Peyer's patch (tissue), 4 donors: ENCODE data around the gene C1orf226. TPM values are rescaled to one million over a fixed set of nuclear protein-coding genes. Genes with fewer than 3 reads are reported as not detected.

ENCODE experiments used
- DNase-seq, 3 donors: peaks; one replicate each; pipeline ENCODE4 v3.0.0-alpha.2; 2017 to 2019
- H3K27ac ChIP-seq, 4 donors: fragments of 200-600 bp; sonication (generic); one replicate each; pipeline ENCODE4 v1.5.1; 2016 to 2019
- H3K27me3 ChIP-seq, 2 donors: fragments of 200-600 bp; sonication (generic); one replicate each; pipeline ENCODE4 v1.5.1; 2019
- H3K36me3 ChIP-seq, 3 donors: fragments of 200-600 bp; sonication (generic); one replicate each; pipeline ENCODE4 v1.5.1; 2016 to 2019
- H3K4me1 ChIP-seq, 4 donors: fragments of 200-600 bp; sonication (generic); one replicate each; pipeline ENCODE4 v1.5.1; 2016 to 2019
- H3K4me3 ChIP-seq, 4 donors: fragments of 200-600 bp; sonication (generic); 1 replicate in 3 of 4; 2 replicates in 1 of 4; pipeline ENCODE4 v1.5.1; 2016 to 2019; ENCODE audit warnings: mild to moderate bottlenecking in 1 of 4
- H3K9me3 ChIP-seq, 4 donors: fragments of 200-600 bp; sonication (generic); one replicate each; pipeline ENCODE4 v1.5.1; 2016 to 2019; ENCODE audit warnings: mild to moderate bottlenecking in 1 of 4
- POLR2A ChIP-seq, 2 donors: fragments of 450-650 bp; IDR thresholded peaks; one replicate each; pipeline ENCODE4 v1.5.1; 2017; ENCODE audit warnings: antibody characterized with exemption in 2 of 2, mild to moderate bottlenecking in 2 of 2, moderate library complexity in 2 of 2
- total RNA-seq, 4 donors: library from RNA; depleted of rRNA; stranded (reverse); fragments of >200 nt; gene quantifications; one replicate each; pipeline ENCODE4 v1.1.0, GENCODE V29; 2016
- TF ChIP-seq, protein P1 (sequence below), 6 experiments: fragments of 450-650 bp in 4 of 6; fragments of 200-600 bp in 2 of 6; sonication (generic) in 1 of 6; IDR thresholded peaks; one replicate each; pipeline ENCODE4 v1.5.1; 2017 to 2019; ENCODE audit warnings: antibody characterized with exemption in 6 of 6, mild to moderate bottlenecking in 3 of 6, moderate library complexity in 1 of 6

Gene C1orf226
- total RNA-seq, 4 donors from 2014 or later: 5.0 to 36.8 (median 26.2) TPM

GRCh38 chr1:162370721-162371120 lies 10.8 kb upstream of the C1orf226 start:
- Histone ChIP-seq H3K27me3 (no peaks in the 10 kb centered on the region), H3K27ac (no peak overlapping the region), H3K4me3 (no peak overlapping the region), H3K9me3 (no peaks in the 10 kb centered on the region), H3K36me3 (no peaks in the 10 kb centered on the region), H3K4me1 (peaks cover 0 to 24% (median 5%) of the 10 kb centered on the region in 4 donors)
- no peak for DNase-seq
- TF ChIP-seq, protein P1, sequence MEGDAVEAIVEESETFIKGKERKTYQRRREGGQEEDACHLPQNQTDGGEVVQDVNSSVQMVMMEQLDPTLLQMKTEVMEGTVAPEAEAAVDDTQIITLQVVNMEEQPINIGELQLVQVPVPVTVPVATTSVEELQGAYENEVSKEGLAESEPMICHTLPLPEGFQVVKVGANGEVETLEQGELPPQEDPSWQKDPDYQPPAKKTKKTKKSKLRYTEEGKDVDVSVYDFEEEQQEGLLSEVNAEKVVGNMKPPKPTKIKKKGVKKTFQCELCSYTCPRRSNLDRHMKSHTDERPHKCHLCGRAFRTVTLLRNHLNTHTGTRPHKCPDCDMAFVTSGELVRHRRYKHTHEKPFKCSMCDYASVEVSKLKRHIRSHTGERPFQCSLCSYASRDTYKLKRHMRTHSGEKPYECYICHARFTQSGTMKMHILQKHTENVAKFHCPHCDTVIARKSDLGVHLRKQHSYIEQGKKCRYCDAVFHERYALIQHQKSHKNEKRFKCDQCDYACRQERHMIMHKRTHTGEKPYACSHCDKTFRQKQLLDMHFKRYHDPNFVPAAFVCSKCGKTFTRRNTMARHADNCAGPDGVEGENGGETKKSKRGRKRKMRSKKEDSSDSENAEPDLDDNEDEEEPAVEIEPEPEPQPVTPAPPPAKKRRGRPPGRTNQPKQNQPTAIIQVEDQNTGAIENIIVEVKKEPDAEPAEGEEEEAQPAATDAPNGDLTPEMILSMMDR (IDR thresholded peaks at IDR 0.05): no peak
- TF ChIP-seq POLR2A (IDR thresholded peaks at IDR 0.05): no peak

DNA sequence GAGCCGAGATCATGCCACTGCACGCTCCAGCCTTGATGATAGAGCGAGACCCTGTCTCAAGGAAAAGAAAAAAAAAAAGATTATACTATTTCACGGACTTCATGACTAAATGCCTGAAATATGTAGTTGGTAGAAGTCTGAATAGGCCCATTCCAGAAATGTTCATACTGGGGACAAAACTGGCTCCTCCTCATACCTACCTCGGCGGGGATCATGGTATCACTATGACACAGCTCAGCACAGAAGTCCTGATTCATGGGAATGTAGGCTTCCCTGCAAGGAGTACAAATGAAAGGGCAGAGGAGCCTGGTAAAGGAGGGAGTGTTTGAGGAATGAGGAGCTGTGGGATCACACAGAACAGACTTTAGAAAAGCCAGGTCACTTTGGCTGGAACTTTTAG lies 9.9 kb upstream of the C1orf226 start:
- no peak for DNase-seq
- peaks cover 0 to 24% (median 5%) of the 10 kb centered on the region in 4 donors for H3K4me1 ChIP-seq
- no peaks in the 10 kb centered on the region for H3K36me3 ChIP-seq
- H3K27ac ChIP-seq: peak overlapping the region in 1 of 4 donors; percentile 55
- H3K9me3 ChIP-seq: no peaks in the 10 kb centered on the region
- H3K27me3 ChIP-seq: no peaks in the 10 kb centered on the region
- TF ChIP-seq, protein P1 (IDR thresholded peaks at IDR 0.05): no peak
- TF ChIP-seq POLR2A (IDR thresholded peaks at IDR 0.05): no peak
- H3K4me3 ChIP-seq: no peak overlapping the region

- Histone ChIP-seq H3K36me3 (no peaks in the 10 kb centered on the region), H3K27me3 (no peaks in the 10 kb centered on the region), H3K4me1 (peaks cover 0 to 24% (median 5%) of the 10 kb centered on the region in 4 donors), H3K9me3 (no peaks in the 10 kb centered on the region), H3K27ac (peak overlapping the region in 1 of 4 donors; percentile 55), H3K4me3 (no peak overlapping the region)
- DNase-seq: peak in 2 of 3 donors; percentile 60 to 72
- TF ChIP-seq, protein P1 (IDR thresholded peaks at IDR 0.05): no peak
Measured at GRCh38 chr1:162372159-162373071, 9.1 kb upstream of the C1orf226 start.

GRCh38 chr1:162373072-162373427 lies 8.5 kb upstream of the C1orf226 start:
- Histone ChIP-seq H3K4me3 (no peak overlapping the region), H3K9me3 (no peaks in the 10 kb centered on the region), H3K4me1 (peaks cover 0 to 22% (median 5%) of the 10 kb centered on the region in 4 donors), H3K27ac (peak overlapping the region in 1 of 4 donors; percentile 55), H3K36me3 (no peaks in the 10 kb centered on the region), H3K27me3 (no peaks in the 10 kb centered on the region)
- TF ChIP-seq, protein P1 (IDR thresholded peaks at IDR 0.05): no peak
- TF ChIP-seq POLR2A (IDR thresholded peaks at IDR 0.05): no peak
- DNase-seq: no peak

DNA sequence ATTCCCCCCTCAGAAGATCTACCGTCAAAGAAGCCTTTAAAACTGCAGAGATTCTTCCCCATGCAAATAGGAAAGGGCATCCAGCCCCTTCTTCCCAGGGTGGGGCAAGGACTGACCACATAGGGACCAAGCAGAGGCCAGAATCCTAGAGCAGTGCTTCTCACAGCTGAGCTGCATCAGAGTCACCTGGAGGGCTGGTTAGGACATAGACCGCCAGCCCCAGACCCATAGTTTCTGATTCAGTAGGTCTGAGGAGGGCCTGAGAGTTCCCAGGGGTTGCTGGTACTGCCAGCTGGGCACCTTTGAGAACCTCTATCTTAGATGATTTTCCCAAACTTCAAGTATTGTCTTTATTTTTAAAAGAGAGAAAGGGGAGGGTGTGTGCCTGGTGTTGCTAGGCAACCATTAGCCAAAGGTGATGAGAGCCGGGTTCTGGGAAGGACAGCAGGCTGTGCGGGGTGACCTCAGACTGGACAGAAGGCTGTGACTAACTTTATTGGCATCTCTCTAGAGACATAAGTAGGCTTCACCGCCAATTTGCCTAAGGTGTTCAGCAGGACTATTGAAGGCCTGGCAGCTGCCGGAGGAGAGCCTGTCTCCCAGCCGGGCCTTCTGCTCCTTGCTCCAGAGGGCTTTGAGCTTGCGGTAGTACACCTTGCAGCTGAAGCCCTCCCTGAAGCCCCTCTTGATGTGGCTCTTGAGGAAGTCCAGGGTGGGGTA lies 7.8 kb upstream of the C1orf226 start:
- TF ChIP-seq POLR2A (IDR thresholded peaks at IDR 0.05): no peak
- TF ChIP-seq, protein P1 (IDR thresholded peaks at IDR 0.05): no peak
- Histone ChIP-seq H3K4me3 (no peak overlapping the region), H3K4me1 (peaks cover 0 to 18% (median 5%) of the 10 kb centered on the region in 4 donors), H3K9me3 (no peaks in the 10 kb centered on the region), H3K36me3 (no peaks in the 10 kb centered on the region), H3K27me3 (no peaks in the 10 kb centered on the region), H3K27ac (no peak overlapping the region)
- no peak for DNase-seq
